ENCODE data around the gene SMYD1.
"Not testable (repeated sequence)": the region's sequence is repeated elsewhere in the genome, so short reads cannot be mapped to it uniquely, and the experiment has no call there.

GRCh38 chr2:88018077-88018805, 49.4 kb upstream of the SMYD1 start:
- not testable (repeated sequence) for TF ChIP-seq CTCF, POLR2A (IDR thresholded peaks at IDR 0.05)

Data from lower leg skin (tissue), 3 donors.